ACC112 (cell line): ENCODE data around the gene BSPRY.
"Not testable (repeated sequence)": the region's sequence is repeated elsewhere in the genome, so short reads cannot be mapped to it uniquely, and the experiment has no call there.

Experiments
- H2AFZ ChIP-seq: fragments of 200-600 bp; sonication (generic); one replicate; pipeline ENCODE4 v1.6.0; 2017; ENCODE audit warnings: antibody characterized with exemption, low read length; ENCODE audit not compliant: unreplicated experiment
- H3K27ac ChIP-seq: fragments of 200-600 bp; sonication (generic); 2 replicates; pipeline ENCODE4 v1.5.1; 2014; ENCODE audit warnings: low read depth, mild to moderate bottlenecking, antibody characterized with exemption, low read length, moderate library complexity
- H3K27me3 ChIP-seq: fragments of 200-600 bp; sonication (generic); 2 replicates; pipeline ENCODE4 v1.6.1; 2014; ENCODE audit warnings: mild to moderate bottlenecking, antibody characterized with exemption, low read length, moderate library complexity, mixed read lengths; ENCODE audit not compliant: insufficient read depth
- H3K36me3 ChIP-seq: fragments of 200-600 bp; sonication (generic); 2 replicates; pipeline ENCODE4 v1.6.1; 2016; ENCODE audit warnings: mild to moderate bottlenecking, antibody characterized with exemption, low read length, moderate library complexity, mixed read lengths; ENCODE audit not compliant: insufficient read depth
- H3K4me1 ChIP-seq: fragments of 200-600 bp; sonication (generic); one replicate; pipeline ENCODE4 v1.6.1; 2016; ENCODE audit warnings: low read length, mixed read lengths; ENCODE audit not compliant: insufficient read depth, unreplicated experiment, control insufficient read depth
- H3K4me3 ChIP-seq: fragments of 200-600 bp; sonication (generic); 2 replicates; pipeline ENCODE4 v1.5.1; 2014; ENCODE audit warnings: mild to moderate bottlenecking, low read depth, low read length
- H3K79me2 ChIP-seq: fragments of 200-600 bp; sonication (generic); one replicate; pipeline ENCODE4 v1.6.0; 2016; ENCODE audit warnings: low read length; ENCODE audit not compliant: control insufficient read depth, unreplicated experiment, insufficient read depth

The BSPRY gene

DNA sequence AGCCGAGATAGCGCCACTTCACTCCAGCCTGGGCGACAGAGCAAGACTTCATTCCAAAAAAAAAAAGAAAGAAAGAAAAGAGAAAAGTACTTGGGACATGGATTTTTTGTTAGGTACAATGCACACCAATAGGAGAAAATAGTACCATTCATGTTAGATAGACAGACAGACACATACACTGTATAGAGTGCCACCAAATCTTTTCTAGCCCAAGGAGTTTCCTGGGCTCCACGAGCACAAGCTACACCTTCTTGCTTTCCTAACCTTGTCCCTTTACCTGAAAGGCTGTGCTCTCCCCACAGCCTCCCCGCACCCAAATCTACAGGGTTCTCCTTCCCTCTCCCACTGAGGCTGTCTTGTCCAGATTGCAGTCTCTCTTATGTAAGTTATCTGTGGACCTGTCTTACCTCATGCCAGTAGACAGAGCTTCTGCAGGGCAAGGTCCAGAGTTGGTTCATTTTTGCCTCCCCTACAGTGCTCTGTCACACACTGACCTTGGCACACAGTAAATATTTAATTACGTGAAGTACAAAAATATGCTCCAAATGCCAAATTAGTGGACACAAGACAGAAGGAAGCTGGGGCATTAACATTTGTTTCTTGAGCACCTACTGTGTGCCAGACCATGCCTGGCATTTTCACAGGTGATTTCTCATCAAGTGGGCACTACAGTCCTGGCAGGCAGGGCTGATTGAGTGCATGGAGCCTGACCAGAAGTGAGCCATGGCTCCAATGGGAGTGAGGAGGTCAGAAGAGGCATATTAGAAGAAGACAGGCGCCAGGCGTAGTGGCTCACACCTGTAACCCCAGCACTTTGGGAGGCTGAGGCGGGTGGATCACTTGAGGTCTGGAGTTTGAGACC lies 45.9 kb downstream of the BSPRY start:
- no peaks in the 10 kb centered on the region for H3K27me3 ChIP-seq
- H3K36me3 ChIP-seq = 0 out of 2 replicates have a peak, but pooled peaks cover 2% of the 10 kb centered on the region
- H2AFZ ChIP-seq = no peak overlapping the region
- peaks cover 3% of the 10 kb centered on the region for H3K79me2 ChIP-seq
- peaks cover 15% of the 10 kb centered on the region for H3K4me1 ChIP-seq
- no peak overlapping the region for H3K4me3 ChIP-seq
- H3K27ac ChIP-seq = no peak overlapping the region

DNA sequence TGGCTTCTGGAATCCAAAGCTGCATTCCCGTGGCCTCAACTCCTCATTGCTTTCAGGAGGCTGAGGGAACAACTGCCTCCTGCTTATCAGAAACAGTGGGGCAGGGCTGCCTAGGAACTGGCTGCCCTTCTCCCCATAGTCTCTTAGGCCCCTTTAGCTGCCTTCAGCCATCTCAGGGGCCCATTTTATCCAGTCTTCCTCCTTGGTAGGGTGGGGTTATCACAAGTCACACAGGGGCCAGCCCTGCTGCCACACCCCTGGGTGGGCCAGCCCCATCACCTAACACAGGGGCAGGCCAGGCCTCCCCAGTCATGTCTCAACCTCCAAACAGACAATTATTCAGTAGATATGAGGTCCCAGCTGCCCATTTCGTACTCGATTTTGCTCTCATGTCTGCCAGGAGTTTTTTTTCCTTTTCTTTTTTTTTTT lies 47.9 kb downstream of the BSPRY start:
- Histone ChIP-seq H3K4me3 (no peak overlapping the region), H3K27ac (no peak overlapping the region), H3K27me3 (no peaks in the 10 kb centered on the region), H3K36me3 (0 out of 2 replicates have a peak, but pooled peaks cover 2% of the 10 kb centered on the region), H3K4me1 (peaks cover 15% of the 10 kb centered on the region), H3K79me2 (peaks cover 4% of the 10 kb centered on the region), H2AFZ (no peak overlapping the region)

DNA sequence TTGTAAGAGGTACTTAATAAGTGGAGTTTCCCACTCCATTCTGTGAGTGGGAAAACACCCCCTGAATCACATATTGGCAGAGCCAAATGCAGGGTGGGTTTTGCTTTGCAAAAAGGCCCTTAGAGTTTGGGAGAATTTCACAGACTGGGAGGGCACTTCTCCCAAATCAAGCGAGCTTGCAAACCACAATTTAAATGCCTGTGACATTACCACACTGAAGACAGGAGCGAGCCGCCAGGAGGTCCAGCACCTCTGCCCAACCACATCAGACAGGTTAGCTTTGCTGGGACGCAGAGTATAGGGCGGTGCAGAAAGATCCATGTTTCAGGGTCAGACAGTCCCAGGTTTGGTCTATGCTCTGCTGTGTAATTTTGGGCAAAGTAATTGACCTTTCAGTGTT lies 49.5 kb downstream of the BSPRY start:
- Histone ChIP-seq H3K36me3 (no peaks in the 10 kb centered on the region), H3K79me2 (peaks cover 4% of the 10 kb centered on the region), H3K4me3 (no peak overlapping the region), H3K27ac (no peak overlapping the region), H2AFZ (no peak overlapping the region), H3K4me1 (peaks cover 15% of the 10 kb centered on the region), H3K27me3 (no peaks in the 10 kb centered on the region)

DNA sequence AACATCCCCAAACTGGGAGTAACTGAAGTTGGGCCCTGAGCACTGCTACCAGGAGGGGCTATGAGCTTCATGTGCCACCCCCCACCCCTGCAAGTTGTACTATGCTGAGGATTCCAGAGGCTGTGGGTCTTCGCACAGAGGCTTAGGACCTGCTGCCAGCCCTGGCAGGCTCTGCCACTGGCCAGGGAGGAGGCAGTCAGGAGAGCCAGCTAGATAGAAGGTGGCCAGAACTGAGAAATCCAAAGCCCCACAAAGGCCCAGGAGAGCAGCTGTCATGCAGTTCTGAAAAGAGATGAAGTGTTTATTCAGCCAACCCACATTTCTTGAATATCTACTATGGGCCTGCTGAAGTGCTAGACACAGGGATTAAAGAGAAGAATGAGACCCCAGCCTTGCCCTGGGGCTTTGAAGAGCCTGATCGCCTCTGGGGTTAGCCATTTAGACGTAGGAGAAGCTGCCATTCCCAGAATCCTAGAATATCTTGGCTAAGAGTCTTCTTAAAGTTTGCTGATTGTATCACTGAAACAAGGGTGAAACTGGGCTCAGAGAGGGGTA lies 50.4 kb downstream of the BSPRY start:
- Histone ChIP-seq H2AFZ (no peak overlapping the region), H3K36me3 (no peaks in the 10 kb centered on the region), H3K27me3 (no peaks in the 10 kb centered on the region), H3K27ac (no peak overlapping the region), H3K79me2 (peaks cover 4% of the 10 kb centered on the region), H3K4me3 (no peak overlapping the region; the same call in 1 of the 2 replicates), H3K4me1 (peaks cover 15% of the 10 kb centered on the region)

DNA sequence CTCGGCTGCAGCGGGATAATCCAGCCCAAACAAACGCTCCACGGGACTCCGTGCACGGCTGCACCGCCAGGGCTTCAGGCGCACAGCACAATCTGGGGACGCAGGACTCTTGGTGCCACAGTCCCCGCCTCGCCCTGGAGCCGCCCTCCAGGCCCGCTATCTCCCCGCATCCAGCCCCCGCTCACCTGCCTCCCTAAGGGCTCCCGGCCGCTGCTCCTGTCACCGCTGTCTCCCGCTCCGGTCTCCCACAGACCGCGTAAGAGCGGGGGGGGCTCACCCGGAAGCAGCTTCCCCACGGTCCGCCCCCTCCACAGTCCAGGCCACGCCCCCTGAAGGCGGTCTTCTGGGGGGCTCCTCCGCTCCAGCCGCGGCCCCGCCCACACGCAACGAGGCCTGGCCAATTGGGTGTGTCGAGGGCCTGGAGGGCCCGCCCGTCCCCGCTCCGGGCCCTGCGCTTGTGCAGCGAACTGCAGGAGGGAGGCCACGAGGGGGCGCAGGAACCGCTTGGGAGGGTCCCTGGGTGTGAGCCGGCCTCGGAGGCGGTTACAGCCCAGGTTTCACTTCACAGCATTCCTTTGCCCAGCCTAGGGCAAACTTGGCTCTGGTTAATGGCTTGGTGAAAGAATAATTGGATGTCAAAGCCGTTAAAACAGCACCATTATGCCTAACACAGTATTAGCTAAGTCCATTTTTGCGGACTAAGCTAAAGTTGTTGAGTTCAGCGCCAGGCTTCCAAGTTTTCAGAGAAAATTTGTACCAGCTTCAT lies 51.9 kb downstream of the BSPRY start, which contains the start of gene ALAD:
TSS of gene ALAD (minus strand) at position 258 of the 766 bp plus-strand sequence. CDS start 7,725 bp downstream, outside the sequence.
- Histone ChIP-seq H2AFZ (peak within 1 kb of the TSS; percentile 93), H3K36me3 (no peaks in the 10 kb centered on the region), H3K27me3 (no peaks in the 10 kb centered on the region), H3K4me3 (peak within 1 kb of the TSS; percentile 82), H3K4me1 (peaks cover 15% of the 10 kb centered on the region), H3K79me2 (peaks cover 4% of the 10 kb centered on the region), H3K27ac (no peak within 1 kb of the TSS)

DNA sequence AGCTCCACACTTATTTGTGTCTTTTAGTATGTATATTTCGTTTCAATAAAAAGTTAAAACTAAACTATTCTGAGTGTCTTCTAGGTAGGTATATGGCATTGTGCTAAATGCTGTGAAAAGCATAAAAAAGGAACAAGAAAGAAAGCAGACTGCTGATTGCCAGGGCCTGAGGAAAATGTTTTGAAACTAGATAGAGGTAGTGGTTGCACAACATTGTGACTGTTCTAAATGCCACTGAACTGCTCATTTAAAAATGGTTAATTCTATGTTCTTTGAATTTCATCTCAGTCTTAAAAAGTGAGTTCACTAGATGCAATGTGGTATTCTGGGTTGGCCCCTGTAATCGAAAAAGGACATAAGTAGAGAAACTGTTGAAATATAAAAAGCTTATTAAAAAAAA lies 54.3 kb downstream of the BSPRY start:
- peaks cover 10% of the 10 kb centered on the region for H3K4me1 ChIP-seq
- H3K27me3 ChIP-seq = no peaks in the 10 kb centered on the region
- peaks cover 10% of the 10 kb centered on the region for H3K36me3 ChIP-seq
- H3K79me2 ChIP-seq = peaks cover 20% of the 10 kb centered on the region
- H2AFZ ChIP-seq = no peak overlapping the region
- no peak overlapping the region for H3K27ac ChIP-seq
- no peak overlapping the region for H3K4me3 ChIP-seq

DNA sequence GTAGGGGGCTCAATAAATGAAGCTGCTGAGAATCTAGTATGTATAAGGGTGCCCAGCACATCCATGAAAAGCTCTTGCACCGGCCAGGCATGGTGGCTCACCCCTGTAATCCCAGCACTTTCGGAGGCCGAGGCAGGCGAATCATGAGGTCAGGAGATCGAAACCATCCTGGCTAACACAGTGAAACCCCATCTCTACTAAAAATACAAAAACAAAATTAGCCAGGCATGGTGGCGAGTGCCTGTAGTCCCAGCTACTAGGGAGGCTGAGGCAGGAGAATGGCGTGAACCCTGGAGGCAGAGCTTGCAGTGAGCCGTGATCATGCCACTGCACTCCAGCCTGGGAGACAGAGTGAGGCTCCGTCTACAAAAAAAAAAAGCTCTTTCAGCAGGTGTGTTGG lies 57.0 kb downstream of the BSPRY start:
- not testable (repeated sequence) for H2AFZ ChIP-seq, H3K27me3 ChIP-seq, H3K27ac ChIP-seq, H3K4me3 ChIP-seq
- H3K79me2 ChIP-seq = peaks cover 30% of the 10 kb centered on the region
- peaks cover 12% of the 10 kb centered on the region for H3K36me3 ChIP-seq
- H3K4me1 ChIP-seq = peaks cover 14% of the 10 kb centered on the region

DNA sequence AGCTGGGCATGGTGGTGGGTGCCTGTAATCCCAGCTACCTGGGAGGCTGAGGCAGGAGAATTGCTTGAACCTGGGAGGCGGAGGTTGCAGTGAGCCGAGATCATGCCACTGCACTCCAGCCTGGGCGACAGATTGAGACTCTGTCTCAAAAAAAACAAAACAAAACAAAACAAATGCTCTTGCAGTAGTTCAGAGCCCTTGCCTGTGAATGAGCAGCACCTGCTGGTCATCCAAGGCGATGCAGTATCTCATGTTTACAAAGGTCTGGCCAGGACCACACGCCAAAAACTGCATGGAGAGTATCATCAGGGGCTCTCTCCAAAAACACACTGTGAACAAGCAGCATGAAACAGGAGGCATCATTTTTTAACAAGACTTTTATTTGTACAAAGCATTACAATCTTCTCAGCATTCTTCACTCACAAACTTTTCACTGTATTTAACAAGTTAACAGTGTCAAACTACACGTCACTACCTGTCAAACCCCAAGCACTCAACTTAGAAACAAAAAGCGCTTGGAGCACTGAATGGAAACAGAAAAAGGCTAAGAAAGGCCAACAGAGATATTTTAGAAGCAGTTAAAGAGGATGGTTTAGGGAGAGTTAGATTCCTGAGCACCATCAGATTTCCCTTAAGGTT lies 57.7 kb downstream of the BSPRY start:
- Histone ChIP-seq H3K79me2 (peaks cover 30% of the 10 kb centered on the region), H3K4me1 (peaks cover 14% of the 10 kb centered on the region), H3K36me3 (peaks cover 12% of the 10 kb centered on the region)
- H2AFZ ChIP-seq, H3K4me3 ChIP-seq, H3K27ac ChIP-seq, H3K27me3 ChIP-seq: not testable (repeated sequence)

DNA sequence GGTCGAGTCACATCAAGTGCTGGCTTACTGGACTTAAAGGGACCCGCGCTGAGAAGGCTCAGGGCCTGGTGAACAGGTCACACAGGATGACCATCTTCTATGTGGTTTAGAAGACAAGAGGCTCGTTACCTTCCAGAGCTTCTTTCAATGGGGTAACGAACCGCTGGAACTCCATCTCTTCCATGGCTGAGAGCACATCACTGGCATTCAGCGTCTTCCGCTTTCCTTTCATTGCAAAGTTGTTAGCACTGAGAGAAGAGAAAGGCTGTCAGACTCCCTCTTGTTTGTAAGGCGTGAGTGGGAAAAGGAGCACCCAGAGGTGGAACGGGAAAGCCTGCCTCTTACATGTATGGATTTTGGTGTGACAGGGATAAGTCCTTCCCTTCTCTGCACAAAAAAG lies 60.1 kb downstream of the BSPRY start:
- Histone ChIP-seq H3K4me3 (peak overlapping the region; percentile 84), H2AFZ (peak overlapping the region; percentile 36)

DNA sequence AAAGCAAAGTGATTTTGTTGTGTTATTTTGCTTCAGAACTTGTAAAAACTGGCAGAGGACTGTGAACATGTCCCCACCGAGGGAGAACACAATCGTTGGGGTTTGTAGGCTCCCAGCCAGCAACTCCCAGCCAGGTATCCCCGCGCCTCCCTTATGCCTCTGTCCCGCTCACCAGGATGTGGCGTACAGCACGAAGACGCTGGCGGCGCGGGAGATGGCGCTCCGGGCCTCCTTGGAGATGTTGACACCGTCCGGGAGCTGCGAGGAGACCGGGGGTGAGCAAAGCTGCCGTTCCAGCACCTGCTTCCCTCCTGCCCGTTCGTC lies 60.5 kb downstream of the BSPRY start:
- peaks cover 30% of the 10 kb centered on the region for H3K79me2 ChIP-seq
- H3K27ac ChIP-seq = peak overlapping the region; percentile 93
- peaks cover 12% of the 10 kb centered on the region for H3K36me3 ChIP-seq
- H3K4me1 ChIP-seq = peaks cover 14% of the 10 kb centered on the region
- H2AFZ ChIP-seq = peak overlapping the region; percentile 36
- H3K4me3 ChIP-seq = peak overlapping the region; percentile 84
- no peaks in the 10 kb centered on the region for H3K27me3 ChIP-seq

More for the DNA sequence above, 60.1 kb downstream of the BSPRY start:
- H3K27ac ChIP-seq = peak overlapping the region; percentile 93
- H3K27me3 ChIP-seq = no peaks in the 10 kb centered on the region
- peaks cover 12% of the 10 kb centered on the region for H3K36me3 ChIP-seq
- H3K4me1 ChIP-seq = peaks cover 14% of the 10 kb centered on the region
- H3K79me2 ChIP-seq = peaks cover 30% of the 10 kb centered on the region
